ENCODE results near the gene EPB41L2.

GRCh38 chr6:130851026-130851425, 212.0 kb downstream of the EPB41L2 start:
- TF ChIP-seq EZH2 (IDR thresholded peaks at IDR 0.05; ENCODE audit: insufficient read depth, low read length), result no peak
- TF ChIP-seq, protein P1, sequence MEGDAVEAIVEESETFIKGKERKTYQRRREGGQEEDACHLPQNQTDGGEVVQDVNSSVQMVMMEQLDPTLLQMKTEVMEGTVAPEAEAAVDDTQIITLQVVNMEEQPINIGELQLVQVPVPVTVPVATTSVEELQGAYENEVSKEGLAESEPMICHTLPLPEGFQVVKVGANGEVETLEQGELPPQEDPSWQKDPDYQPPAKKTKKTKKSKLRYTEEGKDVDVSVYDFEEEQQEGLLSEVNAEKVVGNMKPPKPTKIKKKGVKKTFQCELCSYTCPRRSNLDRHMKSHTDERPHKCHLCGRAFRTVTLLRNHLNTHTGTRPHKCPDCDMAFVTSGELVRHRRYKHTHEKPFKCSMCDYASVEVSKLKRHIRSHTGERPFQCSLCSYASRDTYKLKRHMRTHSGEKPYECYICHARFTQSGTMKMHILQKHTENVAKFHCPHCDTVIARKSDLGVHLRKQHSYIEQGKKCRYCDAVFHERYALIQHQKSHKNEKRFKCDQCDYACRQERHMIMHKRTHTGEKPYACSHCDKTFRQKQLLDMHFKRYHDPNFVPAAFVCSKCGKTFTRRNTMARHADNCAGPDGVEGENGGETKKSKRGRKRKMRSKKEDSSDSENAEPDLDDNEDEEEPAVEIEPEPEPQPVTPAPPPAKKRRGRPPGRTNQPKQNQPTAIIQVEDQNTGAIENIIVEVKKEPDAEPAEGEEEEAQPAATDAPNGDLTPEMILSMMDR (IDR thresholded peaks at IDR 0.05; ENCODE audit: insufficient read depth, low read depth, low read length), result no peak
